GM12878 (cell line): ENCODE data around the gene IQGAP2. TPM values are rescaled to one million over a fixed set of nuclear protein-coding genes. Genes with fewer than 3 reads are reported as not detected.

ENCODE experiments used
- ATAC-seq: fragments of 200-7000 bp; cut with Tn5 transposase; 3 replicates; pipeline ENCODE4 v1.9.1; 2020; ENCODE audit warnings: mild to moderate bottlenecking, moderate library complexity
- BruUV-seq: library from RNA; stranded (reverse); fragments of 400-500 nt; replicated peaks from 2 replicates; lab custom pipeline; 2021; lab: Mats Ljungman, UMichigan
- CTCF ChIA-PET: fragments of 300-600 bp; sonication (Branson Sonifier 250); formaldehyde crosslinking; extraction: SDS; loops from one replicate; lab custom pipeline; 2021; ENCODE audit warnings: inconsistent platforms; lab: Yijun Ruan, JAX
- POLR2A ChIA-PET: fragments of 350-600 bp; formaldehyde crosslinking; extraction: SDS; loops from one replicate; lab custom pipeline; 2021; ENCODE audit warnings: inconsistent platforms; lab: Charles Lee
- RAD21 ChIA-PET: fragments of 300-600 bp; sonication (Branson Sonifier 250); formaldehyde crosslinking; loops from one replicate; lab custom pipeline; 2023; ENCODE audit warnings: antibody characterized with exemption; ENCODE audit not compliant: unreplicated experiment; lab: Charles Lee
- SMC1A ChIA-PET: fragments of 300-600 bp; sonication (Branson Sonifier 250); formaldehyde crosslinking; loops from one replicate; lab custom pipeline; 2023; ENCODE audit not compliant: unreplicated experiment, uncharacterized antibody; lab: Charles Lee
- DNase-seq: peaks from one replicate; pipeline ENCODE4 v3.0.0-alpha.2; 2011; ENCODE audit warnings: low read depth, low spot score
- FAIRE-seq: peaks from 3 replicates; lab custom pipeline; 2011; peaks lifted over from hg19 to GRCh38; lab: Jason Lieb, UNC
- H2AFZ ChIP-seq: 2 replicates; pipeline ENCODE4 v1.6.0; 2011; ENCODE audit warnings: low read depth, low read length, control low read depth; ENCODE audit not compliant: control insufficient read depth
- H3K27ac ChIP-seq: 2 replicates; pipeline ENCODE4 v1.5.1; 2011; ENCODE audit warnings: control low read depth; ENCODE audit not compliant: control insufficient read depth, insufficient read depth
- H3K27me3 ChIP-seq, 2 experiments: replicated peaks in 1 of 2; 2 replicates each; pipeline versions ENCODE4 v1.6.0 to v1.6.1; 2011; ENCODE audit warnings: low read length in 1 of 2; ENCODE audit not compliant: control insufficient read depth in 2 of 2, insufficient read depth in 2 of 2
- H3K36me3 ChIP-seq, 2 experiments: 2 replicates each; pipeline ENCODE4 v1.5.1; 2011; ENCODE audit warnings: low read length in 1 of 2; ENCODE audit not compliant: control insufficient read depth in 2 of 2, insufficient read depth in 2 of 2
- H3K4me1 ChIP-seq: 2 replicates; pipeline ENCODE4 v1.6.1; 2011; ENCODE audit warnings: mild to moderate bottlenecking, low read length, moderate library complexity, mixed read lengths; ENCODE audit not compliant: control insufficient read depth, insufficient read depth
- H3K4me2 ChIP-seq: 2 replicates; pipeline ENCODE4 v1.6.0; 2011; ENCODE audit warnings: control low read depth; ENCODE audit not compliant: control insufficient read depth, insufficient read depth
- H3K4me3 ChIP-seq: fragments of 200-600 bp; sonication (generic); 2 replicates; pipeline ENCODE4 v1.5.1; 2016
- H3K79me2 ChIP-seq: 2 replicates; pipeline ENCODE4 v1.6.0; 2011; ENCODE audit warnings: low read length; ENCODE audit not compliant: control insufficient read depth, insufficient read depth
- H3K9ac ChIP-seq: 2 replicates; pipeline ENCODE4 v1.8.0; 2011; ENCODE audit warnings: low read length, control low read depth, mixed read lengths; ENCODE audit not compliant: control insufficient read depth, insufficient read depth
- H3K9me3 ChIP-seq: replicated peaks from 3 replicates; pipeline ENCODE4 v1.5.1; 2011; ENCODE audit warnings: mild to moderate bottlenecking, low read length; ENCODE audit not compliant: control insufficient read depth, insufficient read depth
- H4K20me1 ChIP-seq: 2 replicates; pipeline ENCODE4 v1.6.0; 2011; ENCODE audit not compliant: control insufficient read depth, insufficient read depth
- CBX3 ChIP-seq: fragments of 200-600 bp; sonication (generic); IDR thresholded peaks from 2 replicates; pipeline ENCODE4 v1.6.1; 2016; ENCODE audit warnings: low read depth, borderline replicate concordance
- E4F1 ChIP-seq: fragments of 450-650 bp; IDR thresholded peaks from 2 replicates; pipeline ENCODE4 v1.6.1; 2018; ENCODE audit warnings: borderline replicate concordance, mild to moderate bottlenecking; ENCODE audit not compliant: partially characterized antibody
- EED ChIP-seq: sonication (generic); IDR thresholded peaks from 2 replicates; pipeline ENCODE4 v1.6.1; 2016; ENCODE audit warnings: antibody characterized with exemption, low read depth
- ELK1 ChIP-seq: IDR thresholded peaks from 2 replicates; pipeline ENCODE4 v1.6.1; 2012; ENCODE audit warnings: low read depth, low read length, improper control_type of control experiment
- KAT2A ChIP-seq: conservative IDR thresholded peaks from 2 replicates; pipeline ENCODE4 v1.6.1; 2011; ENCODE audit warnings: low read depth, low read length; ENCODE audit not compliant: control insufficient read depth
- MTA3 ChIP-seq: IDR thresholded peaks from 2 replicates; pipeline ENCODE4 v1.6.1; 2012; ENCODE audit warnings: low read length, inconsistent platforms, borderline replicate concordance
- MYC ChIP-seq: IDR thresholded peaks from 2 replicates; pipeline ENCODE4 v1.6.1; 2011; ENCODE audit warnings: mild to moderate bottlenecking, low read length, moderate library complexity, inconsistent platforms; ENCODE audit not compliant: insufficient read depth, insufficient replicate concordance, insufficient read length, severe bottlenecking
- NFXL1 ChIP-seq: fragments of 450-650 bp; IDR thresholded peaks from 2 replicates; pipeline ENCODE4 v1.6.1; 2017; ENCODE audit warnings: antibody characterized with exemption, mild to moderate bottlenecking, borderline replicate concordance
- NR2C1 ChIP-seq: fragments of 450-650 bp; IDR thresholded peaks from 2 replicates; pipeline ENCODE4 v1.6.1; 2017; ENCODE audit warnings: antibody characterized with exemption, mild to moderate bottlenecking, moderate library complexity
- POLR2A ChIP-seq: IDR thresholded peaks from 2 replicates; pipeline ENCODE4 v1.6.1; 2011; ENCODE audit warnings: low read depth, mild to moderate bottlenecking, low read length
- RUNX3 ChIP-seq: IDR thresholded peaks from 2 replicates; pipeline ENCODE4 v1.6.1; 2012; ENCODE audit warnings: low read length, inconsistent platforms
- SMAD5 ChIP-seq: IDR thresholded peaks from 2 replicates; pipeline ENCODE4 v1.6.1; 2016; ENCODE audit warnings: antibody characterized with exemption, low read depth
- SMARCA5 ChIP-seq: fragments of 450-650 bp; IDR thresholded peaks from 2 replicates; pipeline ENCODE4 v1.6.1; 2017; ENCODE audit warnings: mild to moderate bottlenecking
- ZNF384 ChIP-seq: IDR thresholded peaks from 2 replicates; pipeline ENCODE4 v1.6.1; 2012; ENCODE audit warnings: low read depth, mild to moderate bottlenecking, low read length, improper control_type of control experiment, borderline replicate concordance
- WGBS: methylation state at CpG from one replicate; pipeline ENCODE4 v1.1.6; 2016; ENCODE audit warnings: low lambda C conversion rate; ENCODE audit not compliant: insufficient replicate concordance, insufficient coverage; ENCODE audit errors: missing lambda C conversion rate; 5-methylcytosine and 5-hydroxymethylcytosine counted together
- in situ Hi-C: fragments of 300-500 bp; cut with MboI; formaldehyde crosslinking; loops from 9 replicates; pipeline ENCODE4 v1.14.3; 2018; ENCODE audit warnings: mixed read lengths
- intact Hi-C: fragments of 100-400 bp; cut with micrococcal nuclease; formaldehyde crosslinking; loops from one replicate; pipeline ENCODE4 v1.14.2; 2022; ENCODE audit not compliant: unreplicated experiment
- polyA plus RNA-seq, 11 experiments: library from polyadenylated mRNA; depleted of rRNA in 4 of 11; unstranded in 6 of 11; stranded (reverse) in 5 of 11; fragments of >200 nt; fragmentation: Nextera tagmentation in 4 of 11; fragmentation: Illumina TruSeq in 1 of 11; extraction: Ambion mirVana in 4 of 11; extraction: Trizol in 1 of 11; gene quantifications; 1 replicate in 1 of 11; 2 replicates in 10 of 11; pipeline versions ENCODE4 v1.2.1 to v1.2.3, GENCODE V29; 2011 to 2016; ENCODE audit warnings: inconsistent platforms in 2 of 11, missing spikeins in 2 of 11, low read depth in 1 of 11
- total RNA-seq, 4 experiments: library from RNA; depleted of rRNA in 3 of 4; stranded (reverse); fragments of >200 nt in 3 of 4; fragmentation: Illumina TruSeq in 1 of 4; extraction: Trizol in 1 of 4; gene quantifications; 2 replicates each; pipeline versions ENCODE4 v1.2.1 to v1.2.3, GENCODE V29; 2013 to 2021
- TF ChIP-seq, protein P1 (sequence below): IDR thresholded peaks from 2 replicates; pipeline ENCODE4 v1.6.1; 2012; ENCODE audit warnings: low read length, inconsistent platforms

IQGAP2 gene
- total and polyA plus RNA-seq, 10 of the 15 experiments (the other 5 are each of a cell fraction or from before 2014, with no cell fraction given): 14.5 to 41.4 (median 21.8) TPM

DNA sequence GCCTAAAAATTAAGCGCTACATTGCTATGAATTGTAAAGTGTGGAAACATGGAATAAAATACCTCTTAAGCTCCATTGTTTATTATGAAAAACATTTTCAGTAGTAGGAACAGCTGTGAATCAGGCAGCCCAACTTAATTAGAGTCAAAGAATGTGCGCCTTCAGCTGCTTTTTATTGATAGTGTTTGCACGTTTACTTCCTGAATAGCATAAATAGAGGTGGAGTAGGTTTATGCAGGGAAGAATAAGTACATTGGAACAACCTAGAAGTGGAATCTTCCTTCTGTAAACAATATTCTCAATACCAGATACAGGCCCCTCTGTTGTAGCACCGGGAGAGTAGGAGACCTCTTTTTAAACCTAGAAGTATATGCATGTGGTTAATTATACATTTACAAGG lies 79.9 kb downstream of the IQGAP2 start:
- SMC1A ChIA-PET: interaction anchor here (1.2 to 1.3 kb wide), 2 partner anchors 60 to 176 kb away, joined by 3 to 4 read pairs; no protein-coding TSS in a partner anchor
- Histone ChIP-seq H3K36me3 (no peaks in the 10 kb centered on the region), H3K4me1 (peaks cover 6% of the 10 kb centered on the region; the same call in 1 of the 2 replicates)
- intact Hi-C loops: no loop called here
- no TSS peak for BruUV-seq
- TF ChIP-seq, protein P1, sequence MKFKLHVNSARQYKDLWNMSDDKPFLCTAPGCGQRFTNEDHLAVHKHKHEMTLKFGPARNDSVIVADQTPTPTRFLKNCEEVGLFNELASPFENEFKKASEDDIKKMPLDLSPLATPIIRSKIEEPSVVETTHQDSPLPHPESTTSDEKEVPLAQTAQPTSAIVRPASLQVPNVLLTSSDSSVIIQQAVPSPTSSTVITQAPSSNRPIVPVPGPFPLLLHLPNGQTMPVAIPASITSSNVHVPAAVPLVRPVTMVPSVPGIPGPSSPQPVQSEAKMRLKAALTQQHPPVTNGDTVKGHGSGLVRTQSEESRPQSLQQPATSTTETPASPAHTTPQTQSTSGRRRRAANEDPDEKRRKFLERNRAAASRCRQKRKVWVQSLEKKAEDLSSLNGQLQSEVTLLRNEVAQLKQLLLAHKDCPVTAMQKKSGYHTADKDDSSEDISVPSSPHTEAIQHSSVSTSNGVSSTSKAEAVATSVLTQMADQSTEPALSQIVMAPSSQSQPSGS: no peak
- TF ChIP-seq EED (no peak), CBX3 (no peak), NR2C1 (no peak), MTA3 (no peak), ELK1 (no peak), MYC (no peak), RUNX3 (no peak), E4F1 (no peak), POLR2A (no peak), KAT2A (no peak), ZNF384 (no peak), SMAD5 (no peak), SMARCA5 (no peak), NFXL1 (no peak)
- TF ChIP-seq, all 136 proteins: peak for 0
- CTCF ChIA-PET: interaction anchor here (0.7 to 1.5 kb wide), 3 partner anchors 10 to 290 kb away, joined by 3 to 4 read pairs (median 4); no protein-coding TSS in a partner anchor
- WGBS: 88% methylated on average over 4 of the region's 4 CpGs
- RAD21 ChIA-PET: no interaction called here
- H3K79me2 ChIP-seq: no peaks in the 10 kb centered on the region
- H3K9me3 ChIP-seq: no peaks in the 10 kb centered on the region
- no peak overlapping the region for H3K27ac ChIP-seq
- no peaks in the 10 kb centered on the region for H3K27me3 ChIP-seq
- DNase-seq (no peak), FAIRE-seq (no peak), ATAC-seq (no peak)
- in situ Hi-C loops: no loop called here
- no peaks in the 10 kb centered on the region for H4K20me1 ChIP-seq
- H3K9ac ChIP-seq: no peak overlapping the region
- no peak overlapping the region for H2AFZ ChIP-seq
- H3K4me2 ChIP-seq: no peak overlapping the region
- H3K4me3 ChIP-seq: no peak overlapping the region
- POLR2A ChIA-PET: interaction anchor here (0.6 kb wide), 1 partner anchor 28 kb away, joined by 3 read pairs; no protein-coding TSS in a partner anchor
